NCI-H1105 treated with DMSO at 0.1 percent for 48 hours (cell line): ENCODE data around the gene PRRG4.
A peak's percentile ranks its signal among the peaks of the same experiment; 100 is the strongest.
"Not testable (repeated sequence)": the region's sequence is repeated elsewhere in the genome, so short reads cannot be mapped to it uniquely, and the experiment has no call there.

Experiments used
- DNase-seq: peaks from one replicate; lab custom pipeline; 2025; lab: John Stamatoyannopoulos, UW

Gene PRRG4

DNA sequence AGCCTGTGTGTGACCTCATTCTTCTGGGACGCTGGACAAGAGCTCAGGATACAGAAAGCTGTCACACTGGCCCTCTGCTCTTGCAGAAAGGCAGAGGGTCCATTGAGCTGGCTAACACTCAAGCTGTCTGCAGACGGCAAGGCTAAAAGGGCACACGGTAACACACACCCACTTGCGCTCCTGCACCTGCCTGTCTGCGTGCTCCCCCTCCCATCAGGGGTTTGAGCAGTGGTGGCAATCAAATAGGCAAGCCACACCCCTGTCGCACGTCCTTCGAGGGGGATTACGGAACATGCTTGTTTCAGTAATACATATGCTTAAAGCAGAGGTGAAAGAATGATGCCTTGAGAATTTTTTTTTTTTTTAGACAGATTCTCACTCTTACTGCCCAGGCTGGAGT is 55.8 kb downstream of the PRRG4 start:
- no peak for DNase-seq

DNA sequence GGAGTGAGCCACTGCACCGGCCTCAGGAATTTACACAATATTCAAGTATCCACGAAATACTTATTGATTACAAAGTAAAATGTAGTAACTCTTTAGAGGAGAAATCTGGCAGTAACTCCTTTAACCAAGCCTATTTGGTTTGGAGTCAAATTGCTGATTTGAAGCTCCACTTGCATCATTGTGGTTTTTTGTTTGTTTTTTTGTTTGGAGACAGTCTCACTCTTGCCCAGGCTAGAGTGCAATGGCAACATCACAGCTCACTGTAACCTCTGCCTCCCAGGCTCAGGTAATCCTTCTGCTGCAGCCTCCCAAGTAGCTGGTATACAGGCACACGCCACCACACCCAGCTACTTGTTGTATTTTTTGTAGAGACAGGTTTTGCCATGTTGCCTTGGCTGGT is 56.5 kb downstream of the PRRG4 start:
- no peak for DNase-seq

DNA sequence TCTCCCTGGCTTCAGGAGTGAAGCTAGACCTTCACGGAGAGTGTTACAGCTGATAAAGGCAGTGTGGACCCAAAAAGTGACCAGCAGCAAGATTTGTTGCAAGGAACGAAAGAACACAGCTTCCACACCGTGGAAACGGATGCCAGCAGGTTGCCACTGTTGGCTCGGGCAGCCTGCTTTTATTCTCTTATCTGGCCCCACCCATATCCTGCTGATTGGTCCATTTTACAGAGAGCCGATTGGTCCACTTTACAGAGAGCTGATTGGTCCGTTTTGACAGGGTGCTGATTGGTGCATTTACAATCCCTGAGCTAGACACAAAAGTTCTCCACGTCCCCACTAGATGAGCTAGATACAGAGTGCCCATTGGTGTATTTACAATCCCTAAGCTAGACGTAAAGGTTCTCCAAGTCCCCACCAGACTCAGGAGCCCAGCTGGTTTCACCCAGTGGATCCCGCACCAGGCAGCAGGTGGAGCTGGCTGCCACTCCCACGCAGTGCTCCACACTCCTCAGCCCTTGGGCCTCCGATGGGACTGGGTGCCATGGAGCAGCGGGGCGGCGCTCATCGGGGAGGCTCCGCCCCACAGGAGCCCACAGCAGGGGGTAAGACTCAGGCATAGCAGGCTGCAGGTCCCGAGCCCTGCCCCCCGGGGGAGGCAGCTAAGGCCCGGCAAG is 58.1 kb downstream of the PRRG4 start:
- DNase-seq: not testable (repeated sequence)

DNA sequence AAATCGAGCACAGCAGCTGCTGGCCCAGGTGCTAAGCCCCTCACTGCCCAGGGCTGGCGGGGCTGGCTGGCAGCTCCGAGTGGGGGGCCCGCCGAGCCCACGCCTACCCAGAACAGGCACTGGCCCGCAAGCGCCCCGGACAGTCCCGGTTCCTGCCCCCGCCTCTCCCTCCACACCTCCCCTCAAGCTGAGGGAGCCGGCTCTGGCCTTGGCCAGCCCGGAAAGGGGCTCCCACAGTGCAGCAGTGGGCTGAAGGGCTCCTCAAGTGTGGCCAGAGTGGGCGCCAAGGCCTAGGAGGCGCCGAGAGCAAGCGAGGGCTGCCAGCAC is 58.6 kb downstream of the PRRG4 start:
- not testable (repeated sequence) for DNase-seq

DNA sequence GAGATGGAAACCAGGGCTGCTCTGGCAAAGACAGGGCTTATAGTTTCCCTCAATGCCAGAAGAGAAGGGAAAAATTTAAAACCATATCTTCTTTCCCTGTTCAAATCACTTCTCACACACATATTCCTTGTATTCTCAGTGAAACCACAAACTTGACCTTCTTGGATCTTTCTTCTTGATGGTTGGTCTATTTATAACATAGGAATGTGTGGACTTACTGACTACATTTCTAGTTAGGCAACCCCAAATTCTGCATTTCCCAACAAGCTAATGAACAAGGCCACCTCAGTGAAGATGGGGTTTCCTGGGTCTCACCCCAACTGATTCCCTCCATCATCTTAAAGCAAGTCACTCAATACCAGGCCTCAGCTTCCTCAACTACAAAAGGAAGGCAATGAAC is 59.1 kb downstream of the PRRG4 start:
- DNase-seq: no peak

DNA sequence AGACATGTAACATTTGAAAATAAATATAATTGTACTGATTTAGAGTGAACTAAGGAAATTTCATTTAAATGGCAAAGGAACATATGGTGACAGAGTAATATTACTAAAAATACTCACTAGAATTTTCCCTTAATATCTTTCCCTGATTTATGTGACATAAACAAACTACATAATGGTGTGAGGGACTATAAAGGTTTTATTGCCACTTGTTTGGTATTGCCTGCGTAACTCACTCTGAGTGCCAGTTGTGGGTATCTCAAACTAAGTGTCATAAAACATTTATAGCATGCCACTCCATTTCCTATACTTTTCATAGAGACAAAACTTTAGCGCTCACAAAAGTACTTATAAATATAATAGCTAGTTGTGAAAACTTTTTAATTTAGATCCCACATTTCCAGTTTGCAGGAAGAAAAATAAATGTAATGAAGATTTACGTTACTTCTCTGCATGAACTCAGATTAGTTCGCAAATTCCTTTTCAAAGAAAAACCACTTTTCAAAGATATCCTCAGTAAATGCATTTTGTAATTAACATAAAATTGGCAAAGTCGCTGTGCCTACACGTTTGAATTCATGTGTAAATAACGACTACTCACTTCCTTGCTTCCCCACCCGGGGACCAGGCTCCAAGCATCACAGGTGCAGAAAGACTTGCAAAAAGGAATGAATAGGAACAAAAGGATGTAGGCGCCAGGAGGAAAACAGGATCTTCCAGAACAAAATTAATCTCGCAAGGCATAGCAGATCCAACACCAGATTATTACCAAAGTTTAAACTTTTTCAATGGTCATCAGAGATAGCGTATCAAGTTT is 61.3 kb downstream of the PRRG4 start:
- DNase-seq: peak; percentile 82

DNA sequence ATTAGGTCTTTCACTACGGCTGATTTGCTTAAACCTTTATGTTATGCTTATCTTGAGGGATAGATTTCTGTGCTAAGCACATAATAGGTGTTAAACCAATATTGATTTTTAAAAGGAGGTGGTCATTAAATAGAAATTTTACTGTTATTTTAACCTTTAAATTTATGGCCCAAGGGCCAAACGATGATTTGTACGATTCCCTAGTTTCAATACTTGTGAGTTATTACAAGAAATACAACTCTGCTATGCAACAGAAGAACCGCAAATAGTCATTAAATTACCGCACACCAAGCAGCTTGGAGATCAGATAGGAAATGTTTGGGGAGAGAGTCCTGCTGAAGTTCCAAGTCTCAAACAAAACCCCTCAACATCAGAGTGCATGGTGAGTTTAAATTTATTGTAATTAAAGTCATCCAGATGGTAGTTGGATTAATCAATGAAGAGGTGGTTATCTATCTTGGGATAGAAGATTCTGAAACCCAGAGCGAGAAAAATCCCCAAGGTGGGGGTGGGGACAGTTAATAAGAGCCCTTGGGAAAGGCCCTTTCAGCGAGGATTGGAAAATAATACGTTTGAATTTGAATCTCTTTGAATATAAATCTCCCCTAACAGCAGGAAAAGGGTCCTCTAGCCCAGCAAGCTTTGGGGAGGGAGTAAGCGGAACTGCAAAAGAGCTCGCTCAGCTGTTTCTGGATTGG is 62.1 kb downstream of the PRRG4 start:
- DNase-seq: peak; percentile 74

DNA sequence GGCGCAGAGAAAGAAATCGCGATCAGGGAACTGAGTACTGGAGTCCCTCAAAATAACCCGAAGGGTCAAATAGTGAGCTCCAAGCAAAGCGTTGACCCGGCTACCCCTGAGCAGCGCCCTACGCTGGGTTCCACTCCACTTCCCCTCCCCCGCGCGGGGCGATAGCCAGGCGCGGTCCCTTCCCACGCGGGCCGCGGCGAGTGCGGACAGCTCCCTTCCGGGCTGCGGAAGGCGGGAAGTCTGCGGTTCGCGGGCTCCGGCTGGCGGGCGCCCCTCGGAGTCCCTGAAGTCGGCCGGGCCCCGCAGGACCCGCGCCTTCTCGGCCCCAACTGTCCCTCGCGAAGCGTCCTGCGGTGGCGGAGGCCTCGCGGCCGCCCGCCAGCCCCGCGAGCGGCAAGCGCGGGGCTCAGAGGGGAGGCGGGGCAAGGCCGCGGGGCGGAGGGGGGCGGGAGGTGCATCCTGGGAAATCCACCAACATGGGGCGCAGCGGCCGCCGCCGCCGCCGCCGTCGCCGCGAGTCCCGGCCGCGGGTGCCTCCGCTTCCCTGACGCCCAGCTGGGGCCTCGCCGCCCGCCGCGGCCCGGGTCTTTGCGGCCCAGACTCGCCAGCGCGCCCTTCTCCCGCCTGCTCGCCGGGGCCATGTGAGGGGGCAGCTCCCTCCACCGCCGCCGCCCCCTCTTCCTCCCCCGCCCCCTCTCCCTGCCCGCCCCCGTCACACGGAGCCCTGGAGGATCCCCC is 62.8 kb downstream of the PRRG4 start, which contains the start of gene QSER1:
Gene QSER1 (plus strand): TSS at position 457 of the 738 bp plus-strand sequence. CDS start 315 bp downstream, outside the sequence.
- DNase-seq: peak; percentile 75

DNA sequence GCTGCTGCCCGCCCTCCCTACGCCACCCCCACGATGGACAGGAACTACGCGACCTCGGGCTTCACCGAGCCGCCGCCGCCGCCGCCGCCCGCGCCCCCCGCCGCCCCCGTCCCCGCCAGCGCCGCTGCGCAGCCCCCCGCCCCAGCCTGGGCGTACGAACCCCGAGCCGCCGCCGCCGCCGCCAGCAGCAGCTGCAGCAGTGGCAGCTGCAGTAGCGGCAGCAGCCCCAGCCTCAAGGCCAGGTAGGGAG is 63.3 kb downstream of the PRRG4 start:
- DNase-seq: no peak

DNA sequence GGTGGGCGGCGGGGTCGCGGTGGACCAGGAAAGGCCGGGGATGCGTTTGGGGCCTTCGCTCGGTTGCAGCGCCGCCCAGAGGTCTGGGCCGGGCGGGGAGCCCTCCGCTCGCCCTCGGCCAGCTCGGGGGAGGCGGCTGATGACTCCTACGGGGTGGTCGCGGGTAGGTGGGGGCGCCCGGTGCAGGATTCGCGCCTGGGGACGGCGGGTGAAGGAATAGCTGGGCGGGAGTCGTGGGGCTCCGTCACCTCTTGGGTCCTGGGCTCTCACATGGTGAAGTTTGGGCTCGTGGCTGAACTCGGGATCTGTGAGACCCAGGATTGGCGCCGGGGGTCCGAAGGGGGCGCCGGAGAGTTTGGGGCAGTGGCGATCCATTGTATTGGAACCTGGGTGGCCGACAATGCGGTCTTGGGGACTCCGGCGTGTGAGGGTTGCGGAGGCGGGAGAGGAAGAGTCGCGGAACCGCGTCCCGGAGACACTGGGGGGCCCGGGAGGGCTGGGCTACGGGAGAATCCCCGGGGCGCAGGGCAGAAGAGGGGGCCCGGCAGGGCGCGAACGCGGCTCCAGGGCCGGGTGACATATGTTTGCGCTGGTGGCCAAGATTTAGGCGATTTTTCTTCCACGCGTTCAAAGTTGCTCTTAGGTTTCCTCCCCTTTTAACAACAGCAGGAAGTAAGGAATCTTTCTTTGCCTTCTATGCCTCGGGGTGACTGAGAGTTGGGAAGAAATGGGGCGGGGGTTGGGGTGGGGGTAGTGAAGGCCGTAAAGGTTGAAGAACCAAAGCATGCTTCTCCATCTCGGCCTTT is 63.8 kb downstream of the PRRG4 start:
- peak; percentile 57 for DNase-seq

DNA sequence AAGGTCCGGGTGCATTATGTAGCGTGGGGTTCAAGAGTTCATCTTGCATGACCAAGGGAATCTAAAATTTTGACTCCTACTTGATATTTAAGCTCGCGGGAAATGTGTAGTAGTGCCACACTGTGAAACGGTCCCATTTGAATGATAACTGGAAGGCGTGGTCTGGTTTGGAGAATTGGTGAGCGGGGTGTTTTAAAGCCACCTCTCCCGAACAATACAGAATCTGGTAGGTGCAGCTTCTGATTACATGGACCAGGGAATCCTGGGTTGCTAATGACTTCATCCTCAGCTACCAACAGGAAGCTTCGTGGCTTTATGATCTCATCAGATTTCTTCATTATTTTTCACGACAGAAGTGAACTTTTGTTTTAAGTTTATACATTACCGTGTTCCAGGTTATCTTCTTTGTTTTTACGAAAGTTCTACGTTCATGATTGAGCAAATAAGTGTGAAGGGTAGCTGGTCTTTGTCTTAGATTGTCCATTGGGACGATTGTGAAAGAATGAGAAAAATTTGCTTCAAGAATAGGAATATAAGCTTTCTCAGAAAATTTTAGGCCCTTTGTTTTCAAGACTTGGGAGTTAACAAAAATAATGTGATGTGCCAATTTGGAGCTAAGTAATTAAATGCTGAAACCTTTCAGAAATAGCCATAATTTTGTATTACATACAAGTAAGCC is 64.6 kb downstream of the PRRG4 start:
- peak; percentile 89 for DNase-seq

DNA sequence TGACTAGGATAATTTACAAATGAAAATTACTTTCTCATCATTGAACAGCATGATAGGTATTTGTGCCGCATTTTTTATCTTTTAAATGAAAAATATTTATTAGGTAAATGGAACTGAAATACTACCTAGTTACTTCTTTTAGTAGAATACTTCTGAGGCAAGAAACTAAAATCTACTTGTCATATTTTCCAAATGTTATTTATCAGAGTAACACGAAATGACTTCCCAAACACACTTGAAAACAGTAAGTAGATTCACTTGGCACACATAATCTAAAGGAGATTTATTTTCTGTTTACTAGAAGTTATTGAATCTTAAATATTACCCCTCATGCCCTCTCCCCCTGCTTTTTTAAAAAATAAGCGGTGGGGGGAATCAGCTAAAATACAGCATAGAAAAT is 65.2 kb downstream of the PRRG4 start:
- DNase-seq: no peak

DNA sequence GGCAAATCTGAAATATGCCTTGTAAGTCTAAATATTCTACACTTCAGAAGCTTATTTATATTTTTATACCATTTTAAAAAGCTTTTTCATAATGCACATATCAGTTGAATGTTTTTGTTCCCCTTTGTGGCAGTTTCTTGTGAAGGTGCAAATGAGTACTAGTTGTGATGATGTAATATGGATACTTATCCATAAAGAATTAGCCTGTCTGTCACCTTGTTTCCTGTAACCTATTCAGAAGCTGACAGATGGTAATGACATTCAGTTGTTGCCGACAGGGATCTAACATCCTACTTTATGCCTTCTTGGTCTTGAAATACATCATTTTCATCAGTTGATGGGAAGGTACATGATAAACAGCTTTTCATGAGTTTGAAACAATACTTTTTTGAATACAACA is 65.7 kb downstream of the PRRG4 start:
- no peak for DNase-seq

DNA sequence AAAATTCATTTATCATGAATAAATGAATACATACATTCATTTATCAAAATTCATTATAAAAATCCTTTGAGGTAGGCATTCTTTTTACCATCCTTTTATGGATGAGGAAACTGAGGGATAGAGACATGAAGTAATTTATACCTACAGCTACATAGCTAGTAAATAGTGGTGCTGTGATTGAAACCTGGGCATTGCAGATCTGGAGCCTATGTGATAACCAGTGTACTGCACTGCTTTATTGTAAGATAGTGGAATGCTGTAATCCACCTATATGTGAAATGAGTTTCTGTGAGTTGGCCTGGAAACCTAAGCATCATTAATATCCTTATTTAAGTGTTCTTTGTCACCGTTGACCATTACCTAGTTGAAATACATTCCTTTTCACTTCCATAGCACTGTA is 67.4 kb downstream of the PRRG4 start:
- no peak for DNase-seq

DNA sequence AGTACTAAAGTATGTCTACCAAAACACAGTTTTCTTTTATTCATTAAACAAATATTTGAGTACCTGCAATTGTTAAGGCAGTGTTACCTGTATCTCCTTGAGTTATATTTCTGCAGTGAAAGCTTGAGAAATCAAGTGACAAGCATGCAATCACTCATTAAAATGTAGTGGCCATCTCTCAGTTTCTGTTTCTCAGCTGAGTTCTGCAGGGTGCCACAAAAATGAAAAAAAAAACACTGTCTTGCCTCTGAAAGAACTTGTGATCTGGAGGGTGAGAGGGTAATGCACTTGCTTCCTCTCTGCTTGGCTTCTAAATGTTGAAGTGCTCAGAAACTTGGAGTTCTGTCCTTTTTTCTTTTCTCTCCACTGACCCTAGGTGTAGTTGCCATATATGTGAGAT is 69.7 kb downstream of the PRRG4 start:
- no peak for DNase-seq

DNA sequence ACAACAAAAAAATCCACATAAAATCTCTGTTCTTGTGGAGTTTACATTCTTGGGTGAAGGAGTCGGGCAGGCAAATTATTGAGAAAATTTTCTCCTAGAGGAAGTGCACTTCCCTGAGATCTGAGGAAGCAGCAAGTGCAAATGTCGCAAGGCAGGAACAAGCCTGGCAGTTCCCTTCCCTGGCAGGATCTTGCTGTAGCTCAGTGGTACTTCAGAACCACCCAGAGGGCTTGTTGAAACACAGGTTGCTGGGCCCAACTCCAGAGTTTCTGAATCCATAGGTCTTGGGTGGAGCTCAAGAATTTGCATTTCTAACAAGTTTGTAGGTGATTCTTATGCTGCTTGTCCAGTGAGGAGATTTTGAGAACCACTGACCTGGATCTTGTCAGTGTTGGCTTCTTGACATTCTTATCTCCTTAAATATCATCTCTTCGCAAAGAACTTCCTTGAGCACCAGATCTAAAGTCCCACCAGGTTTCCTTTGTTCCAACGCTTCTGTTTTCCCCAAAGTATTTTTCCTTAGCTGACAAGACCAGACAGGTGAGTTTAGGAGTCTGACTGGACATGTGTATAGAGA is 72.5 kb downstream of the PRRG4 start:
- DNase-seq: no peak

DNA sequence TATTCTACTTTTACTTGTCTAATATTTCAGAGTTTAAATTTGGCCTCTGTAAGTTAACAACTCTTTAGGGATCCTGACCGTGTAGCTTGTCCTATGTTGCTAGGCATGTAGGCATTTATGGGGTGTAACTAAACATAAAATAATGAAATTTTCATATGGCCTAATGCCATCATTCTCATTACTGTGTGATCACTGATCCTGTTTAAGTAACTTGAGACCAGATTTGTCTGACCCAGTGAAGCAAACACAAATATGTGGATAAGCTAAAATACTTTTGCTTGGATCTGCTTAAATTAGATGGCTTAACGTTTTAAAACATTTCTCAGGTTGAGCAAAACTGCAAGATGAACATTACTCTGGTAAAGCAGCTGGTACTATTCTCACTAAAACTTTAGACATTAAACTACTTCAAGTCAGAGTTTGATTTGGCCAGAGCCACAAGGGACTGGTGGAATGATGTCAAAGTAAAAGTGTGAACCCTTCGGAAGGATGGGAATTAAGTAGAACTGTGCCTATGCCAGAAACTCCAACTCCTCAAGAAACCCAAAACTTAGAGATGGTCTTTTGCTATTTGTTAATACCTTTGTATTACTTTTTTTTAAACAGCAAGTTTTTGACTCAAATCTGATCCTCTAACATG is 75.4 kb downstream of the PRRG4 start:
- no peak for DNase-seq
